HFFc6 (cell line): ENCODE data around the gene POLE4. TPM values are rescaled to one million over a fixed set of nuclear protein-coding genes. Genes with fewer than 3 reads are reported as not detected.
A peak's percentile ranks its signal among the peaks of the same experiment; 100 is the strongest.

Source experiments
- DNase-seq: peaks from one replicate; pipeline ENCODE4 v3.0.0-alpha.2; 2018
- H3K27ac Mint-ChIP-seq: 2 replicates; pipeline ENCODE4 v1.8.0; 2020; ENCODE audit warnings: mild to moderate bottlenecking, mixed read lengths
- H3K27me3 Mint-ChIP-seq: 2 replicates; pipeline ENCODE4 v1.8.0; 2021; ENCODE audit warnings: mild to moderate bottlenecking, moderate library complexity, mixed read lengths; ENCODE audit not compliant: insufficient read depth
- H3K36me3 Mint-ChIP-seq: 2 replicates; pipeline ENCODE4 v1.8.0; 2021; ENCODE audit warnings: low read depth, mixed read lengths
- H3K4me1 Mint-ChIP-seq: 2 replicates; pipeline ENCODE4 v1.8.0; 2020; ENCODE audit warnings: low read depth, mixed read lengths
- H3K4me3 Mint-ChIP-seq: 2 replicates; pipeline ENCODE4 v1.8.0; 2020; ENCODE audit warnings: mild to moderate bottlenecking, moderate library complexity, mixed read lengths
- H3K9me3 Mint-ChIP-seq: 2 replicates; pipeline ENCODE4 v1.8.0; 2020; ENCODE audit warnings: mild to moderate bottlenecking, mixed read lengths
- total RNA-seq, 6 experiments: library from RNA; stranded (reverse); fragmentation: NEBNext Ultra II Directional; extraction: Animal tissue kit (Norgen Biotek cat#: 25700); gene quantifications; 2 replicates in 1 of 6; 3 replicates in 5 of 6; pipeline ENCODE4 v1.2.3, GENCODE V29; 2021
- TF ChIP-seq, protein P1 (sequence below): fragments of 200-600 bp; sonication (generic); IDR thresholded peaks from 2 replicates; pipeline ENCODE4 v1.5.0; 2021; ENCODE audit warnings: antibody characterized with exemption, mild to moderate bottlenecking

POLE4 gene
- total RNA-seq, 6 experiments from 2014 or later, result 108 to 143 (median 122) TPM

DNA sequence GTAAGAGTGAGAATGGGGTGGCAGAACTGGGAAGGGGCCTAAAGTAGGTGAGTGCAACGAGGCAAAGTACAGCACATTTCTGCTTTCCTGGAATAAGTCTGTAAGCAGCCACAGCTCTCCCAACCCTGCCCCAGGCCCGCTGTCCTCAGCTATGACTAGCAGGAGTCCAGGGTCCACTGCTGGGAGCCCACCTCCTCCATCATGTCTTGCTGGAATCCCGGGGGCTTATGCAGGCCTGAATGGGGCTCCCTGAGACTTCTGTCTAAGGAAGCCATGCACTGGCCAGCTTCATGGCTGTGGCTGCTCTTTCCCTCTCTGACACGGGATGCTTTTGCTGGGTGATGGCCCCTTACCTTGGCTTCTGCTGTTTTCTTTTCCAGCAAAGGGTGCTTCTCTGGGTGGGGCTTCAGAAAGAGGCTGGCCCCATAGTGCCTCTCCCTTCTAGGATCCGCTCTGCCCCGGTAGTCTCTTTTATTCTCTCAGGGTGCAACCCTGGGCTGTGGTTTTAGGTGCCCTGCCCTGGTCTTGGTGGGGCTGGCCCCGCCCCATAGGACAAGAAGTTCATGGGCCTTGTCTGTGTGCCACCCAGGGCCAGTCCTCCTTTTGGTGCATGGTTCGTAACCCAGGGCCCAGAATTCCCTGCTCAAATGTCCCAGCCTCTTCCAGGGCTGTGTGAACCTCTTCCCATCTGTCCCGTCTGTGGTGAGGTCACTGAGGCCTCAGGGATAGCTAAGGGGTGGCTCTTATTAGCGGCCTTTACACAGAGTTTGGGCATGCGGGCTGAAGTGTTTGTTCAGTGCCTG lies 33.8 kb upstream of the POLE4 start:
- no peak overlapping the region for H3K4me3 Mint-ChIP-seq
- TF ChIP-seq, protein P1, sequence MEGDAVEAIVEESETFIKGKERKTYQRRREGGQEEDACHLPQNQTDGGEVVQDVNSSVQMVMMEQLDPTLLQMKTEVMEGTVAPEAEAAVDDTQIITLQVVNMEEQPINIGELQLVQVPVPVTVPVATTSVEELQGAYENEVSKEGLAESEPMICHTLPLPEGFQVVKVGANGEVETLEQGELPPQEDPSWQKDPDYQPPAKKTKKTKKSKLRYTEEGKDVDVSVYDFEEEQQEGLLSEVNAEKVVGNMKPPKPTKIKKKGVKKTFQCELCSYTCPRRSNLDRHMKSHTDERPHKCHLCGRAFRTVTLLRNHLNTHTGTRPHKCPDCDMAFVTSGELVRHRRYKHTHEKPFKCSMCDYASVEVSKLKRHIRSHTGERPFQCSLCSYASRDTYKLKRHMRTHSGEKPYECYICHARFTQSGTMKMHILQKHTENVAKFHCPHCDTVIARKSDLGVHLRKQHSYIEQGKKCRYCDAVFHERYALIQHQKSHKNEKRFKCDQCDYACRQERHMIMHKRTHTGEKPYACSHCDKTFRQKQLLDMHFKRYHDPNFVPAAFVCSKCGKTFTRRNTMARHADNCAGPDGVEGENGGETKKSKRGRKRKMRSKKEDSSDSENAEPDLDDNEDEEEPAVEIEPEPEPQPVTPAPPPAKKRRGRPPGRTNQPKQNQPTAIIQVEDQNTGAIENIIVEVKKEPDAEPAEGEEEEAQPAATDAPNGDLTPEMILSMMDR, result no peak
- peaks cover 16% of the 10 kb centered on the region for H3K36me3 Mint-ChIP-seq
- peaks cover 7% of the 10 kb centered on the region for H3K27me3 Mint-ChIP-seq
- peaks cover 5% of the 10 kb centered on the region for H3K9me3 Mint-ChIP-seq
- no peak overlapping the region for H3K27ac Mint-ChIP-seq
- DNase-seq, result no peak
- H3K4me1 Mint-ChIP-seq, result peaks cover 41% of the 10 kb centered on the region

DNA sequence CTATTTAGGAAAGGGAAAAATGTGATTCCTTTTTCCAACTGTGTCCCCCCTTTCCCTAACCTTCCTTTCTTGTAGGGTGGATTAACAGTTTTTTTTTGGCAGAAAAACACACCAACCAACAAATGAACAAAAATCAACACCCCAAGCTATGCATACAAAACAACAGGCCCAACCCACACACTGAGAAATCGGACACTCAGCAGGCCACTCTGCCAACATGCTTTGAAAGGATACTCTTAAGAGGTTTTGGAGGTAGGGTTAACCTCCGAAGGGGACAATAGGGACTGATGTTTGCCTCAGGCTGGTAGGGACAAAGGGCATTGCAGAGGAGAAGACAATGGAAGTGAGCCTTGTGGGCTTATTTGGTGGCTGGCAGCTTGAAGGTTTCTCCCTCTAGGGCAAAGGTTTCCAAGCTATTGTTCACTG lies 33.1 kb upstream of the POLE4 start:
- TF ChIP-seq, protein P1, result no peak
- peaks cover 7% of the 10 kb centered on the region for H3K27me3 Mint-ChIP-seq
- H3K4me3 Mint-ChIP-seq, result no peak overlapping the region
- H3K27ac Mint-ChIP-seq, result no peak overlapping the region; the same call in 1 of the 2 replicates
- H3K36me3 Mint-ChIP-seq, result peaks cover 17% of the 10 kb centered on the region
- H3K4me1 Mint-ChIP-seq, result peaks cover 46% of the 10 kb centered on the region
- peaks cover 5% of the 10 kb centered on the region for H3K9me3 Mint-ChIP-seq
- DNase-seq, result no peak

DNA sequence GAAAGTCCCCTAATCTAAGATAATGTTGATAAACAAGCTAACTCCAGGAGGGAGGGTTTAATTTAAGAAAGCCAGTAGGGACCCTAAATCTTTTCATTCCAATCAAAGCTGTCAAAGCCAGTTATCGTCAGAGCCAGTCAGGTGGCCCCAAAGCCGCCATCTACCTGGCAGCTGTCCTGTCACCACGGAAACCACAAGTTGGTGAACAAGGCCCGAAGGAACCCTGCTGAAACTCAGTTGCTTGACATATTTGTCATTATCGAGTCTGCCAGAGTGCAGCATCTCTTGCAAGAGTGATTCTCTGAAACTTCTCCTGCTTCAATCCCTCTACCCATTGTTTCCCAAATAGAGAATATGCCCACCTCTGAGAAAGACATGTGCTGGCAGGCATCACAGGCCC lies 30.8 kb upstream of the POLE4 start:
- Mint-ChIP-seq H3K27ac (no peak overlapping the region), H3K27me3 (peaks cover 7% of the 10 kb centered on the region), H3K9me3 (no peaks in the 10 kb centered on the region), H3K4me1 (peaks cover 49% of the 10 kb centered on the region), H3K4me3 (no peak overlapping the region), H3K36me3 (peaks cover 18% of the 10 kb centered on the region)
- no peak for DNase-seq
- TF ChIP-seq, protein P1, result no peak

DNA sequence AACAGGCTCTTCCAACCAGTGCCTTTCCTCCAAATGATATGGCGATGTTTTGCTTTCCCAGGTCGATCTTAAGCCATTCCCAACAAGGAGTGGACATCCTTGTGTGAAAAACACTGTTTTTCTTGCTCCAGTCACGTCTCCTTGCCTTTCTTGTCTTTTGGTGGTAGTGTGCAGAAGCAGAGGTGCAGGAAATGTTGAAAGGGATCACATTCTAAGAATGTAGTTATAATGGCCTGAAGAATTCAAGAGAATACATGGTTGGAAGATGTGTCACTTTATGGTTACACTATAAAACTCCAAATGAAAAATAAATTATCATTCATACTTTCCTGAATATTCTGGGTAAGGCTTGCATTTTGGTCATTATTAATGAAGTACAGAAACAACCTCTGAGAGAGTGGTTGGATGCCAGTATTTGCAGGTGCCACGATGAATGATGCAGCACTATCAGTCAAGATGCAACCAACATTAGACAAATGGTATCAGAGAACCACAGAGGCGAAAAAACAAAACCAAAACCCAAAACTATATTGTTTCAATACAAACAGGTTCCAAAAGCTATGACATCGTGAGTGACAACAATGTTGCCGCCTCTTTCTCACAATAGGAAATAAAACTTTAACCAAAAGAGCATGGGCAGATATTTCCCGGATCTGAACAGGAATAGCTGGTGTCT lies 27.5 kb upstream of the POLE4 start:
- TF ChIP-seq, protein P1, result no peak
- Mint-ChIP-seq H3K4me3 (peak overlapping the region; percentile 17; the same call in 1 of the 2 replicates), H3K4me1 (peaks cover 46% of the 10 kb centered on the region), H3K9me3 (no peaks in the 10 kb centered on the region), H3K27ac (peak overlapping the region; percentile 47; the same call in 1 of the 2 replicates), H3K36me3 (peaks cover 33% of the 10 kb centered on the region), H3K27me3 (peaks cover 7% of the 10 kb centered on the region)
- DNase-seq, result peak; percentile 43

DNA sequence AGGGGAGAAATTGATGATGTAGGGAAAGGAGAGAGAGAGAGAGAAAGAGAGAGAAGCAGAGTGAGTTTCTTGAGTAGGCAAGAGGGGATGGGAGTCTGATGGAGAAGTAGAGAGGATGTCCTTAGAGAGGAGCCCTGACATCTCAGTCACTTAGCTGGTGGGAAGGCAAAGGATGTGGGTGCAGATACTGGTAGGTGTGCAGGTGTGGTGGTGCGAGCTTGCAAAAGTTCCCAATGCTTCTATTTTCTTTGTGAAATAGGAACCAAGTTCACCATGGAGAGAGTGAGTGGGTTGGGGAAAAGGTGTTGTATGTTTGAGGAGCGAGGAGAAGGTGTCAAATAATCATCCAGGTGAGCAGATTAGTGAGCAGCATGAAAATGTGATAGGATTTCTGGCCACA lies 26.5 kb upstream of the POLE4 start:
- peaks cover 56% of the 10 kb centered on the region for H3K4me1 Mint-ChIP-seq
- peaks cover 4% of the 10 kb centered on the region for H3K27me3 Mint-ChIP-seq
- H3K36me3 Mint-ChIP-seq, result peaks cover 33% of the 10 kb centered on the region
- H3K27ac Mint-ChIP-seq, result no peak overlapping the region
- DNase-seq, result no peak
- no peak overlapping the region for H3K4me3 Mint-ChIP-seq
- TF ChIP-seq, protein P1, result no peak
- no peaks in the 10 kb centered on the region for H3K9me3 Mint-ChIP-seq
